GM18511 (cell line): ENCODE measurements around the gene GPR179.
"Not testable (repeated sequence)": the region's sequence is repeated elsewhere in the genome, so short reads cannot be mapped to it uniquely, and the experiment has no call there.

Source experiments
- ATAC-seq: cut with Tn5 transposase; IDR thresholded peaks from one replicate; pipeline ENCODE4 v1.9.1; 2021; ENCODE audit warnings: mild to moderate bottlenecking, moderate library complexity; ENCODE audit not compliant: unreplicated experiment

The GPR179 gene

DNA sequence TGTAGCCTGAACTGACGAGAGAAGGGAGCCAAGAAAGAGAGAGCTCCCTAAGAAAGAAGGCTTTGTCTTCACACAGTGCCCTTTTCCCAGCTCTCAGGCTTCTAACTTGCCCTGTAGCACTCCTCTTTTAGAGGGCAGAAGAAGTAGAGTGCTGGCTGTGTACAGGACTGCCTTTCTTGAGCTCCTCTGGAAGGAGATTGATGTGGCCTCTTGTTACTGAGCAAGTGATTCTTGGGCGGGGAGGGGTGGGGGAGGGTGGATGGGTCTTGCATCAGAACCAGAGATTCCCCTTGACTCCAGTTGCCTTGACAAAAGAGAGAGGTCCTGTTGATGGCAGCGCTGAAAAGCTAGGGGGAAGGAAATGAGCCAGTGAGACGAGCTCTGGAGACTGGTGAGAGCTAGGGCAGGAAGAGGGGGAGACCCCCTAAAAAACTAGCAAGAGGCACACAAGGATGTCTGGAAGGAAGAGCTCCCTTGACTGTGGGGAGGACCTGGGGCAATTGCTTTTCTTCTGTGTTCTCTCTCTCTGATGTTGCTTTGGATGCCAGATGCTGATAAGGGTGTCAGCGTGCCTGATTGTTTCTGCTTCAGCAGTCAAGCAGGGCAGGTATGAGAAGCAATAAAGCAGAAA is 18.4 kb downstream of the GPR179 start:
- no peak for ATAC-seq

GRCh38 chr17:38324772-38325171 is 19.0 kb downstream of the GPR179 start:
- no peak for ATAC-seq

DNA sequence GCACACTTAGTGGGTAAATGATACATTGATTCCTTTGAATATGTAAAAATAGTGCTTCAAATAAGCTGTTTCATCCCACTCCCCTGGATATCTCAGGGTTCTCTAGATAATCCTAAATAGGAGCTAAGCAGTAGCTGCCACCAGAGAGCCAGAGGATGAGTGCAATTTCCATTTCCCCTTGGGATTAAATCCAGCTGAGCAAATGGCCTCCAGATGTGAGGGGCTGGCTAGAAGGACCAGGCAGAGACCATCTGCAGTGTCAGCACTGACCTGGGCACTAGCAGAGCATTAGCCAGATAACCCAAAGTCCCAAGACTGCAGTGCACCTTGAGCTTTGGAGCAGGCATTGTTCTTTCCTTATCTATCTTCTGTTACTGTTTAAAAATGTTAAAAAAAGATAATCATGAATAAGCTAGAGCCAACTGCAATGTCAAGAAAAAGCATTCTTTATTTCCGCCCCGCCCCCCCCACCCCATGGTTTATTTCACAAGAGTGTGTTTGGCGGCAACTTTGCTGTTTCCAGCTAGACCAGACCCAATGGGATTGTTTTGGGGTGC is 19.5 kb downstream of the GPR179 start:
- no peak for ATAC-seq

DNA sequence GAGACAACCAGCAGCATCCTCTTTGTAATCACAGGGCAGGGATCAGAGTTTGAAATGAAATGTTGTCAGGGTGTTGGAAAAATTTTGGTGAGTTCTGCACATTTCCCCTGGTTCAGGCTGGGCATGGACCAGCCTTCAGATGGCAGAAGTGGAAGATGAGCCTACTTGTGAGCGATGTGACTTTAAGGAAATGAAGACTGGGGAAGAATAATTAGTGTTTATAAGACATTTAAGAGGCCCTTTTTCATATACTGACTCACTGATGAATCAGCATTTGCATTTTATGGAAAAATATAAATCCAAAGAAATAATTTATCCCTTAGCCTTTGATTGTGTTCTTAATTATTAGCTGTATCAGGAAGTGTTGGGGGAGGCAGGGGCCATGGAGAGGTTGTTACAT is 20.9 kb downstream of the GPR179 start:
- ATAC-seq: no peak

DNA sequence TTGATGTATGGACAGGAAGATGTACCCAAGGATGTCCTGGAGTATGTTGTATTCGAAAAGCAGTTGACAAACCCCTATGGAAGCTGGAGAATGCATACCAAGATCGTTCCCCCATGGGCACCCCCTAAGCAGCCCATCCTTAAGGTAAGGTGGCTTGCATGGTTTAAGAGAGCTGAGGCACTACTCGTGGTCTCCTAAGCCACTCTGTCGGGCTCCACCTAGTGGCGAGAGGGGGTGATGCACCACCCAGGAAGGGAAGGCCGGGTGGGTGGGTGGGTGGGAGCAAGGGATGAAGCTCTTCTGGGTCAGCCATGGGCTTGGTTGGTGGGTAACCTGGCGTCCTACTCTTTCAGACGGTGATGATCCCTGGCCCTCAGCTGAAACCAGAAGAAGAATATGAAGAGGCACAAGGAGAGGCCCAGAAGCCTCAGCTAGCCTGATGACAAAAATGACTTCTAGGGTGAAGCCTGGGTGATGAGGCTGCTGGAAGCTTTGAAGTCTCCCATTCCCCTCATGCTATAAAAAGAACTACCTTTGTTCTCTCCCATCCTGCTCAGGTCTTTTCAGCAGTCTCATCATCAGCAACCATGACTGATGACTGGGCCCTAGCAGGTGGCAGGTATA is 21.5 kb downstream of the GPR179 start:
- ATAC-seq: no peak

- ATAC-seq: no peak
Observed at GRCh38 chr17:38320482-38320881, 23.3 kb downstream of the GPR179 start.

- no peak for ATAC-seq
Observed at GRCh38 chr17:38317081-38317480, 26.7 kb downstream of the GPR179 start.

DNA sequence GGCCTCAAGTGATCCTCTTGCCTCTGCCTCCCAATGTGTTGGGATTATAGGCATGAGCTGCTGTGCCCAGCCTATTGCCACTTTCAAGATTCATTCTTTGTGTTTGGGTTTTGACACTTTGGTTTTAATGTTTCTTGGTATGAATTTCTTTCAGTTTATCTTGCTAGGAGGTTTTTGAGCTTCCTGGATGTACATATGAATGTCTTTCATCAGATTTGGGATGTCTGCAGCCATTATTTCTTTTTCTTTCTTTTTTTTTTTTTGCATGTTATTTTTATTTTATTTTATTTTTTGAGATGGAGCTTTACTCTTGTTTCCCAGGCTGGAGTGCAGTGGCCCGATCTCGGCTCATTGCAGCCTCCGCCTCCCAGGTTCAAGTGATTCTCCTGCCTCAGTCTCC is 28.3 kb downstream of the GPR179 start:
- no peak for ATAC-seq

GRCh38 chr17:38296834-38297517 is 46.8 kb downstream of the GPR179 start, which contains the start of gene MRPL45:
MRPL45 (plus strand) TSS chr17:38297168; CDS start chr17:38297184, 16 bp downstream.
- ATAC-seq: peak; percentile 98

GRCh38 chr17:38295602-38296365 is 48.0 kb downstream of the GPR179 start:
- not testable (repeated sequence) for ATAC-seq

DNA sequence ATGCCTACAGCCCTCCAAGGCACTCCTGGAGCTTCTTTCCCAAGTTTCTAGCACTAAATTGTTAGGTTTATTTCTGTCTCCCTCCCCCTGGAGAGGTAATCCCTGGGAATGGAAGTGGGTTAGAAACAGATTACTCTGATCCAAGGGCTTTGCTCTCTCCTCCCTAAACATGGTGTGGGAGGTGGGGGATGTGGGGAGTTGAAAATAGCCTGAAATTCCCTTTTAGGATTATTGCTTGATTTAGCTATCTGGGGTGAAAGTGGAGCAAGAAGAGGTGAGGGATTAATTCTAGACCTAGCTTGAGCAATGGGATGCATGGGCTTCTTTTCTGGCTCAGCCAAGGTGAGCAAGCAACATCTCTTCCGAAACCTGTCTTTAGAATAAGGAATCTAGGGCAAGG is 54.0 kb downstream of the GPR179 start:
- ATAC-seq: not testable (repeated sequence)

DNA sequence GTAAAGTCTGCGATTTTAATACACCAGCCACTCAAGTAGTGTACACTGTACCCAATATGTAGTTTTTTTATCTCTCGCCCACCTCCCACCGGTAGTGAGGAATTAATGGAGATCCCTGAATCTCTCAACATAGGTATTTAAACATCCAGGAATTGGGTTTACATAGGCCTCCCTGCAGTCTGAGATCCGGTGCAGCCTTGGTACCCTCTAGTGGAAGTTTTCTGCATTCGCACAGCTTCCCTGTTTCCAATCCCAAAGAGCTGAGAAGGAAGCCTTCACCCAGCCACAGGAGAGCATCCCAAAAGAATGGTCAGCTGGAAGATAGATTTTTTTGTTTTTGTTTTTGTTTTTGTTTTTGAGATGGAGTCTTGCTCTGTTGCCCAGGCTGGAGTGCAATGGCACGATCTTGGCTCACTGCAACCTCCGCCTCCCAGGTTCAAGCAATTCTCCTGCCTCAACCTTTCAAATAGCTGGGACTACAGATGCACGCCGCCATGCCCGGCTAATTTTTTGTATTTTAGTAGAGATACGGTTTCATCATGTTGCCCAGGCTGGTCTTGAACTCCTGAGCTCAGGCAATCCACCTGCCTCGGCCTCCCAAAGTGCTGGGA is 55.4 kb downstream of the GPR179 start:
- not testable (repeated sequence) for ATAC-seq

DNA sequence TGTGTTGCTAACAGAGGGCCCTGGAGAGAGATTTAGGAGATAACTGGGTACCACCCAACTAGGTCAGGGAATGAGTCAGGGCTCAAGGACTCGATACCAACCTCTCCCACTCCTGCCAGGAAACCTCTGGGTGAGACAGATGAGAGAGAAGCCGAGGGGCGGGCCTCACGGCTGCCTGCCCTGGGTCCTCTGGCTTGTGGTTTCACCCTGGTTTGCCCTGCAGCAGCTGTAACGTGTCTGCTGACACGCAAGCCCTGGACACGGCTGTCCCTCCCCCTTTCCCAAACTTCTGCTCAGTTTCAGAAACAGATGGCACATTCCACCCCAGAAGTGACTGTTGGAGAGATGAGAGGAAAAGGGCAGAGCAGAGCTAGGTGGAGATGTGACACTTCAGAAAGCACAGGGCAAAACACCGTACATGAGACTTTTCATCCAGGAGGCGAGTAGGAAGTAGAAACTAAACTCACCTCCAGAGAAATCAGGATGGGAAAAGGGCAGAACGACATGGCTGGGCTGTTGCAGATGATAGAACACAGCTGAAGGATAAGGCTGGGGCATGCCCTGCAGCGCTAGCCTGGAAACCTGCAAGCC is 57.2 kb downstream of the GPR179 start:
- not testable (repeated sequence) for ATAC-seq

- not testable (repeated sequence) for ATAC-seq
Observed at GRCh38 chr17:38285994-38286393, 57.8 kb downstream of the GPR179 start.
